HG03103 (cell line): ENCODE measurements around the gene TARM1.
"Not testable (repeated sequence)": the region's sequence is repeated elsewhere in the genome, so short reads cannot be mapped to it uniquely, and the experiment has no call there.

Experiments
- ATAC-seq: cut with Tn5 transposase; IDR thresholded peaks from one replicate; pipeline ENCODE4 v1.9.1; 2021; ENCODE audit warnings: low read depth; ENCODE audit not compliant: unreplicated experiment

Gene TARM1

GRCh38 chr19:54100561-54100960 lies 19.4 kb upstream of the TARM1 start, which contains the start of gene OSCAR:
OSCAR (minus strand) TSS chr19:54100803; CDS start chr19:54100792, 11 bp downstream.
- ATAC-seq: no peak

- ATAC-seq: not testable (repeated sequence)
These were observed 18.7 kb upstream of the TARM1 start for GRCh38 chr19:54099903-54100255.

GRCh38 chr19:54099190-54099902 lies 18.2 kb upstream of the TARM1 start:
- ATAC-seq: no peak

- ATAC-seq: no peak
These were observed 15.5 kb upstream of the TARM1 start for GRCh38 chr19:54096617-54097106.

GRCh38 chr19:54095859-54096616 lies 14.9 kb upstream of the TARM1 start:
- ATAC-seq: not testable (repeated sequence)

GRCh38 chr19:54095136-54095858 lies 14.1 kb upstream of the TARM1 start:
- no peak for ATAC-seq

GRCh38 chr19:54094426-54095000 lies 13.3 kb upstream of the TARM1 start:
- ATAC-seq: no peak

- no peak for ATAC-seq
These were observed 3.2 kb upstream of the TARM1 start for GRCh38 chr19:54084410-54084809.

- no peak for ATAC-seq
These were observed 3.8 kb downstream of the TARM1 start for GRCh38 chr19:54077334-54077733.

- no peak for ATAC-seq
These were observed 6.3 kb downstream of the TARM1 start for GRCh38 chr19:54074851-54075250.

- no peak for ATAC-seq
These were observed 7.3 kb downstream of the TARM1 start for GRCh38 chr19:54073829-54074228.

- no peak for ATAC-seq
These were observed 11.7 kb downstream of the TARM1 start for GRCh38 chr19:54069470-54069869.

- ATAC-seq: no peak
These were observed 17.6 kb downstream of the TARM1 start, which contains the start of gene VSTM1 for GRCh38 chr19:54063350-54064116. VSTM1 (minus strand) TSS chr19:54063897; CDS start chr19:54063777, 120 bp downstream.

- no peak for ATAC-seq
These were observed 18.5 kb downstream of the TARM1 start for GRCh38 chr19:54062643-54063042.

GRCh38 chr19:54047616-54048015 lies 33.5 kb downstream of the TARM1 start:
- no peak for ATAC-seq

GRCh38 chr19:54045771-54046170 lies 35.4 kb downstream of the TARM1 start:
- ATAC-seq: no peak

- no peak for ATAC-seq
These were observed 38.2 kb downstream of the TARM1 start for GRCh38 chr19:54042989-54043388.

GRCh38 chr19:54041969-54042606 lies 39.1 kb downstream of the TARM1 start:
- no peak for ATAC-seq

- no peak for ATAC-seq
These were observed 41.2 kb downstream of the TARM1 start for GRCh38 chr19:54040003-54040402.
